Activated naive CD4-positive, alpha-beta T cell (primary cell): ENCODE data around the gene TAS2R60.
"Not testable (repeated sequence)": the region's sequence is repeated elsewhere in the genome, so short reads cannot be mapped to it uniquely, and the experiment has no call there.

ENCODE experiments used
- DNase-seq, 4 experiments: peaks; one replicate each; lab custom pipeline; 2025; lab: John Stamatoyannopoulos, UW

Gene TAS2R60

DNA sequence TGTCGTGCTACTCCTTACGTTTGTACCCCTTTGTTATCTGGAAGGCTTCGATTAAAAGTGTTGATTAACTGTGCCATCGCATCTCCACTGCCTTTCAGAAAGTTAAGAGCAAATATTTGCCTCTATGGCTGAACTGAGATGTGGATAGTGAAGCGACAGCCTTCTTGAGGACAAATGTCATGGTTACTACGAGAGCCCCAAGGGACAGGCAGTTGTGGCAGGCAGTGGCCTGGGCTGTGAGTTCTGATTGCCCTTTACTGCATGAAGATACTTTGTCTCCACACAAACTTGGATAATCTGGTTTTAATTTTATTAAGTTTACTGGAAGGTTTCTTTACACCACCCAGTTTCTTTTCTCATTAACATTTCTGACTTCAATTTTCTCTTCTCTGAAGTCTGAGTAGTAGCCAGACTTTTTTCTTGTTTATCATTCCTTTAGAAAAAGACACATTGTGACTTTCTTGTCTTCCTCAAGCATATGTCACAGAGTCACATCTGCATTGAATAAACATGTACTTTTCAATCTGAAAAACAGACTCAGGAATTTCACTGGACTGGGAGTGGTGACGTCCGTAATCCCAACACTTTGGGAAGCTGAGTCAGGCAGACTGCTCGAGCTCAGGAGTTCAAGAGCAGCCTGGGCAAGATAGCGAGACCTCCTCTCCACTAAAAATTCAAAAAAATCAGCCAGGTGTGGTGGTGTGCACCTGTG, 36.0 kb downstream of the TAS2R60 start:
- no peak for DNase-seq

DNA sequence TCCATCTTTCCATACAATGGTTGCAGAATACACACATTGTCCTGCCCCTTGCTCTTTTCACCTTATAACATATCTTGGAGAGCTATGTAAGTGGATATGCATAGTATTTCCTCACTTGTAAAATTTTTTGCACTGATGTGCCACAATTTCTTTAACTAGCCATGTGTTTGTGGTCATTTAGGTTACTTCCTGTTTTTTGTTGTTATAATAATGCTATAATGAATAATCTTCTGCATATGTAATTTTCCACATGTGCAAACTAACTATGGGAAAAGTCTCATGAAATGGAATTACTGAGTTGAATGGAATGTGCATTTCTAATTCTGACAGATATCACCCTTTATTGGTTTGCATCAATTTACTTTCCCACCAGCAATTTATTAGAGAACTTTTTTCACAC, 37.2 kb downstream of the TAS2R60 start:
- no peak for DNase-seq

DNA sequence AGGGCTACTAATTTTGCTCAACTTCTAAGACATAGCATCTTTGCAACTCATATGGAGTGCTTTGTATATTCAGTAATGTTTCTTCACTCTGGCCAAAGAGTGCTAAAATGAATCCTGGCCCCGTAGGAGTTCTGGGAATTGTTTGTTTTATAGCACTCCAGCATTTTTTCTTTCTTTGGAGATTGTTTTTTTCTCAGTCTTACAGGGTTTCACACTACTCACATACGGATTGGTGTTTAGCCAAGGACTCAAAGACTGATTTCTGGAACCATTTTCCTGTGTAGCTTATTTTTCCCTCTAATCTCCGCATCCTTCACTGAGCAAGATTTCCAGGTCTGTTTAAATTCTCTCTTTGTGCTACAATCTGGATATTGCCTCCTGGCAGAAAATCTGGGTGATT, 40.9 kb downstream of the TAS2R60 start:
- DNase-seq = no peak

DNA sequence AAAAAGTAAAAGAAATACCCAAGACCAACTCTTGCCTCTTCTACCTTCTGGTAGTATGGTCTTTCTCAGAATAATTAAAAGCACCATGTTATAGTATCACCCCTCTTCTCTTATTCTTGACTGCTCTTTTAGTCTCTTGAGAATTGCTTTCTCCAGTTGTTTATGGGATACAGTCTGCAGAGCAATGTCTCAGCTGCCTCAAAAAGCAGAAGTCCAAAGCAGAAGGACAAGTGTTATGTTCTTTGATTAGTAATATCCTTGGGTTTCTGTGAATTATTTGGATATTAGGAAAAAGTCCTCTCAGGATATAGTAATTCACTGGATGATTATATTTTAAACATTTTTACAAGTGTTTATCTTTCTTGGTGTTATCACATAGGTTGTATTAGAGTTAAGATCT, 41.8 kb downstream of the TAS2R60 start:
- no peak for DNase-seq

DNA sequence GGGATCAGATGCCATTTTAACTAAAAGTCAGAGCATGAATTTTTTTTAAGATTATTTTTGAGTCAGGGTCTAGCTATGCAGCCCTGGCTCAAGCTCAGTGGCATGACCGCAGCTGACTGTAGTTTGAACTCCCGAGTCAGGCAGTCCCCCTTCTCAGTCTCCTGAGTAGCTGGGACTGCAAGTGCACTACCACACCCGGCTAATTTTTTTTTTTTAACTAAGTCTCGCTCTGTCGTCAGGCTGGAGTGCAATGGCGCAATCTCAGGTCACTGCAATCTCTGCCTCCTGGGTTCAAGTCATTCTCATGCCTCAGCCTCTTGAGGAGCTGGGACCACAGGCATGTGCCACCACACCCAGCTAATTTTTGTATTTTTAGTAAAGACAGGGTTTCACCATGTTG, 42.2 kb downstream of the TAS2R60 start:
- DNase-seq = no peak

DNA sequence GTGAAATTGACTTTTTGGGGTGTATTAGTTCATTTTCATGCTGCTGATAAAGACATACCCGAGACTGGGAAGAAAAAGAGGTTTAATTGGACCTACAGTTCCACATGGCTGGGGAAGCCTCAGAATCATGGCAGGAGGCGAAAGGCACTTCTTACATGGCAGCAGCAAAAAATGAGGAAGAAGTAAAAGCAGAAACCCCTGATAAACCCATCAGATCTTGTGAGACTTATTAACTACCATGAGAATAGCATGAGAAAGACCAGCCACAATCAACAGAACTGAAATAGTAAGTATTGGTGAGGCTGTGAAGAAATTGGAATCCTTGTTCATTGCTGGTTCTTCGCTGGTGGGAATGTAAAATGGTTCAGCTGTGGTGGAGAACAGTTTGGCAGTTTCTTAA, 43.0 kb downstream of the TAS2R60 start:
- DNase-seq = not testable (repeated sequence)

DNA sequence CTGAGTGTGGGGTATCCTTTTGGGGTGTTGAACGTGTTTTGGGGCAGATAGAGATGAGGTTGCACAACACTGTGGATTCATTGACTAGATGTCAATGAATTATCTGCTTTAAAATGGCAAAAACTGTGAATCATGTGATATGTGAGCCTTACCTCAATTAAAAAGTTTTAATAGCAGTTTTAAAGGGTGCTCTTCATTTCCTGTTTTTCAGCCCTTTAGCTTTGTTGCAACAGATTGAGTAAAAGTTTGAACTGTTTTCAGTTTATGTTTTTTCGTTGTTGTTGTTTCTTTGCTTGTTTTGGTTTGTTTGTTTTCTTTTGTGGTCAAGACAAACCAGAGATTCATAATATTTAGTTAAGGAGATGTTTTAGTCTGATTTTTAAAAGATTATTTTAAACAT, 43.8 kb downstream of the TAS2R60 start:
- DNase-seq = no peak

DNA sequence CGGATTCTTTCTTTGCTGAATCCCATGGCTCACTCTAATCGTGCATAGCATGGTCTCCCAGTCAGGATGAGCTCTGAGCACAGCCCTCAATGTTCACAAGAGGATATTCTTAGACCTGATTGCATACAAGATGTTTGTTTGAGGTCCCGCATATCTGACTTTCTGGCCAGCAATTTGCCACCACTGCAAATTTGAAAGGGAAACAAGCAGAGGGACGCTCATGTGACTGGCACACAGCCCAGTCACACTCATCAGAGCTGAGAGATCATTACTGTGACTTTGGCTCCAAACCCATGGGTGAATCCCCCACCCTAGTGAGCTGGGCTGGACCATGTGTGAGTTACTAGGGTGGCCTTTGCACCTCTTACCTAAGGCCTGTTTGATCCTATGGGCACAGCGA, 44.3 kb downstream of the TAS2R60 start:
- no peak for DNase-seq

DNA sequence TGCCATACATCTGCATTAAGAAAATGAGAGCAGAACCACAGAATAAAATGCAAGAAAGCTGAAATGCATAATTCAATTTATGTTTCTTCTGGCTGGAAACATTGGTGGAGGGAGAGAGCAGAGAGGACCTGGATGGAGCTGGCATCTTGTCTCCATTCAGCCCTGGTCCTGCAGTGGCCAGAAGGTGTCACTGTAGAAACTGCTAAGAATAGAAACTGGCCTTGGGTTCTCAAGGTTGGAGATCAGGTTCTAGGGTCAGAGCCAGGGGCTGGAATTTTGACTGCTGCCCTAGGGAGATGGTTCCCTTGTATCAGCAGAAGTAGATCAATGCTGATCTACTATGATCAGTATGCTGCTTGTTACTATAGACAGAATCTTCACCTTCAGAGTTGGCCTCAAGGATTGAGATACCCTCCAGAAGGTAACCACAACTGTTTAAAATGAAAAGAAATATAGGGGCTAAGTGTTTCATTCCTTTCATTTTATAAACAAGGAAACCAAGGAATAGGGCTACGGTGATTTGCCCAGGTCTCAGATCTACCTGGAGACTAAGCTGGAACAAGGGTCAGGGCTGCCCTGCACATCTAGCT, 47.6 kb downstream of the TAS2R60 start:
- DNase-seq = no peak

DNA sequence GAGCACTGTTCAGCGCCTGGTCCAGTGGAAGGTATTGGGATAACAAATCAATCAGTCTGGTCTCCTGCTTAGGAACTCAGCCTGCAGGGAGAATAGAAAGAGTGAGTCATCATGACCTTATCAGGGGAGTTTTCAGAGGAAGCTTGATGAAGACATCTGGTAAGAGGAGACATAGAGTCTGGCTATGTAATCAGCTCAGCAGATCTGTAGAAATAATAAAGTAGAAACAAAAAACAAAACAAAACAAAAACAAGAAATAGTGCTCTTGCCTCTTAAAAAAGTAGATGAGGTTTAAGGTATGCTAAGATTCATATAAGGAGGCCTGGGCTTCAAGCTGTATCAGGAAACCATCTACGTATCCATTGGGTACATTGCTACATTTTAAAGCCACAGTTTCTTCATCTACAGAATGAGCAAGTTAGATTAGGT, 48.8 kb downstream of the TAS2R60 start:
- DNase-seq = no peak

DNA sequence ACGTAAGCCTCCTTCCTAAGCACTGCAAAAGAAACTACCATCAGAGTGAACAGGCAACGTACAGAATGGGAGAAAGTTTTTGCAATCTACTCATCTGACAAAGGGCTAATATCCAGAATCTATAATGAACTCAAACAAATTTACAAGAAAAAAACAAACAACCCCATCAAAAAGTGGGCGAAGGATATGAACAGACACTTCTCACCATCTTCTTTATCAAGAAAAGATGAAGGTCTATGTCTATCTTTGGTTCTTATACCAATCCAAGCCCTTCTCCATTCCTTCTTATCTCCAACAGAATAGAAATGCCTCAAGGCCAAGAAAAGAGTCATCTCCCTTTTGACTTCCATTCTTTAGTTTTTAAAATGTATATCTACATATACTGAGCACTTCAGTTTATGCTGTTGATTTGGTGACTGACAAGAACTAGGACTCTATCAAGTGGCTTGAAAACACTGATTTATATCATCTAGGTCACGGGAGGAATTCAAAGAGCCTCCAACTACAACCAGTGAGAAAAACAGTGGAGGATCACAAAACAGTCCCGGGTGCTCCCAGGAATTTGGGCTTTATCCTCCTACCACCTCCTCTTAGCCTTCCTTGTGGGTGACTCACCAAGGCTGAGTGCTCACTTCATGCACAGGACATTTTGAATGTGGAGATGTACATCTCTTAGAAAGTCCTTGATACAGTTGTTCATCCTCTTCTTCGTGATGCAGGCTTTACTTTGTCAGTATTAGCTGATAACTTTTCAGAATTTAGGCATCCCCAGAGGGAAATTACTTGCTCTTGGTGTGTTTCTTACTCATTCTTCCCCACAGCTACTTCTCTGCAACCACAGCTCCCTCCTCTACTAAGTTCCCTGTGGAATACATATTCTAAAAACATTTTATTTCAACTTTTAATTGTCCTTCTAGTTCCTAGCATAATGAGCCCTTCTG, 49.8 kb downstream of the TAS2R60 start:
- DNase-seq = no peak

DNA sequence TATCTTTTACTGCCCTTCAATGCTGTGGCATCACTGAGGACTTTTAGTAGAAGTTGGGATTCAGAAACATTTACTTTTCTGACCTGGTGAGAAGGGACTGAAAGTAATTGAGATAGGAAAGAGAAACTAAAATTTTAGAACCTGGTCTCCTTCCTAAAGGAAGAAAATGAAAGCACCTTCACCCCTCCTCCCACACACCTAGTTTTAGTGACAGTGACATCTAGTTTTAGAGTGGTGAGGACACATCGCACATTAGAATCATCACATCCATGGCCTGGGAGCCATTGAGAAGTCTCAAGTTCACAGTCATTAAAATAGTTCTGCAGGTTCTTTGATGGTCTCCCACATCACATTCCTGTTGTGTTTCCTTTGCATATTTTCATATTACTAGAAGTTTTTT, 50.5 kb downstream of the TAS2R60 start:
- no peak for DNase-seq
